Thyroid gland (tissue), 4 donors: ENCODE results near the gene BTBD9.

Experiments
- CTCF ChIP-seq, 6 experiments: fragments of 200-600 bp in 3 of 6; fragments of 450-650 bp in 3 of 6; sonication (generic) in 3 of 6; IDR thresholded peaks; one replicate each; pipeline ENCODE4 v1.5.1; 2016 to 2019; ENCODE audit warnings: antibody characterized with exemption in 6 of 6, mild to moderate bottlenecking in 2 of 6, inconsistent platforms in 1 of 6, moderate library complexity in 1 of 6
- POLR2A ChIP-seq, 2 donors: fragments of 450-650 bp; IDR thresholded peaks; one replicate each; pipeline ENCODE4 v1.6.1; 2017; ENCODE audit warnings: antibody characterized with exemption in 2 of 2, mild to moderate bottlenecking in 2 of 2, moderate library complexity in 1 of 2

- no peak for TF ChIP-seq CTCF (IDR thresholded peaks at IDR 0.05)
- no peak for TF ChIP-seq POLR2A (IDR thresholded peaks at IDR 0.05)
Observed at GRCh38 chr6:38481851-38482250, 157.9 kb downstream of the BTBD9 start.
